ENCODE results near the gene GARRE1.

GARRE1 gene

GRCh38 chr19:34299576-34299975, 45.2 kb downstream of the GARRE1 start:
- DNase-seq = no peak

GRCh38 chr19:34300380-34300779, 46.0 kb downstream of the GARRE1 start:
- no peak for DNase-seq

- no peak for DNase-seq
These were observed 46.6 kb downstream of the GARRE1 start for GRCh38 chr19:34300962-34301361.
